HG02759 (cell line): ENCODE results near the gene SMIM36.
A peak's percentile ranks its signal among the peaks of the same experiment; 100 is the strongest.
"Not testable (repeated sequence)": the region's sequence is repeated elsewhere in the genome, so short reads cannot be mapped to it uniquely, and the experiment has no call there.

Experiments
- ATAC-seq: cut with Tn5 transposase; IDR thresholded peaks from one replicate; pipeline ENCODE4 v1.9.1; 2021; ENCODE audit warnings: mild to moderate bottlenecking, moderate library complexity; ENCODE audit not compliant: unreplicated experiment

SMIM36 gene

GRCh38 chr17:55436224-55437158 is 74.8 kb downstream of the SMIM36 start:
- peak; percentile 16 for ATAC-seq

DNA sequence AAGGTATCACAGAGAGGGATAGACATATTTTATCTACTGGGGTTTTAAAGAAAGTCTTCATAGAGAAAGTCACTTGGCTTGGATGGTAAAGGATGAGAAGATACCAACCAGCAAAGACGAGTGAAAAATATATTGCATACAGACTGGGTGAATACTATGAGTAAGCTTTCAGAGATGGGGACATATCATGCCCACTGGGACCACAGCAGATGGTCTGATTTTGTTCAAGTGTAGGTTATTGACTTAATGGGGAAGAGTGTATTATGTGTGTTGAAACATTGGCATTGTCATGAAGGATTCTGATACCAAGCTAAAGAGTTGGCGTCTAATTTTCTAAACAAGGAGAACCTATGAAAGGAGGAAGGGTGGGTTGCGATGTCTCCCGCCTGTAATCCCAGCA is 75.8 kb downstream of the SMIM36 start:
- no peak for ATAC-seq

DNA sequence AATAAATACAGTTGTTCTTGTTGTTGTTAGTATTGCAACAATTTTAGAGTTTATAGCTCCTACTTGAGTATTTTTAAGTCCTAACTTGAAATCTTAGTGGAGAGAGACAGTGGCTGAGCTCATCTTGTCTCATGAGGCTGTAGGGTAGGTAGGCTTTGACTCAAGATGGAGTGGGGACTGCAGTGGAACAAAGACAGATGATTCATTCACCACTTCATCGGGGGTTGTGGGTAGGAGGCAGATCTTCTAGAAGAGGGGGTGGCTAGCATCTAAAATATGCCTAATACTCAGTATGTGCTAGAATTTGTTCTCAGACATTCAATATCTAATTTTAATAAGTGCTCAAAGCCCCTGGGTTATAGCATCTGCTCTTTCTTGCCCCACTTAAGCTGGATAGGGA is 76.5 kb downstream of the SMIM36 start:
- ATAC-seq = no peak

GRCh38 chr17:55433629-55434422 is 77.4 kb downstream of the SMIM36 start:
- ATAC-seq = no peak

DNA sequence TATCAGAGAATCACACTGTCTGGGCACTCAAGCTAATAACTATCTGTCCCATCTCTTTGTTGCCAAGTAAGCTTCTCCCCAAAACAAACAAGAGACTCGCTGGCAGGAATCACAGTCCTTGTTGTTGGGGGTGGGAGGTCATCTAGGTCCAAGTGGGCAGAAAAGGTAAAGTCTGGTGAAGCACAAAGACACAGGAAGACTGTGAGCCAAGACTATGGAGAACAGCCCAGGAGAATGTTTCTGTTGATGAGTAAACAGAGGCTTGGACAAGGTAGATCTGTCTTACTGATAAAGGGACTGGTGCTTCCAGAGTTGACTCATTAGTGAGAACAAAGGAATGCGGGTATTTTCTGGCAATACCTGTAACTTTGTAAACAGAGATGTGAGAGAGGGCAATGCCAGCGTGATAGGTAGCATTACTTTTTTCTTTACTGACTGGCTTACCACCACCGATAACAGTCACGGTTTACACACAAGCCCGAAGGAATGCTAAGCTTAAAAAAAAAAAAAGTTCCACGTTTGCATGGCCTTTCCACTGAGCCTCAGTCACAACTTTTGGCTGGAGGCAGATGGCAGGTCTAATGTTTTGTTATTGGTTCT is 78.1 kb downstream of the SMIM36 start:
- ATAC-seq = no peak

- ATAC-seq = no peak
Measured at GRCh38 chr17:55432358-55433028, 78.8 kb downstream of the SMIM36 start.

GRCh38 chr17:55431914-55432313 is 79.3 kb downstream of the SMIM36 start:
- not testable (repeated sequence) for ATAC-seq

GRCh38 chr17:55430541-55431288 is 80.5 kb downstream of the SMIM36 start:
- no peak for ATAC-seq

GRCh38 chr17:55427587-55427882 is 83.7 kb downstream of the SMIM36 start:
- ATAC-seq = peak; percentile 20

DNA sequence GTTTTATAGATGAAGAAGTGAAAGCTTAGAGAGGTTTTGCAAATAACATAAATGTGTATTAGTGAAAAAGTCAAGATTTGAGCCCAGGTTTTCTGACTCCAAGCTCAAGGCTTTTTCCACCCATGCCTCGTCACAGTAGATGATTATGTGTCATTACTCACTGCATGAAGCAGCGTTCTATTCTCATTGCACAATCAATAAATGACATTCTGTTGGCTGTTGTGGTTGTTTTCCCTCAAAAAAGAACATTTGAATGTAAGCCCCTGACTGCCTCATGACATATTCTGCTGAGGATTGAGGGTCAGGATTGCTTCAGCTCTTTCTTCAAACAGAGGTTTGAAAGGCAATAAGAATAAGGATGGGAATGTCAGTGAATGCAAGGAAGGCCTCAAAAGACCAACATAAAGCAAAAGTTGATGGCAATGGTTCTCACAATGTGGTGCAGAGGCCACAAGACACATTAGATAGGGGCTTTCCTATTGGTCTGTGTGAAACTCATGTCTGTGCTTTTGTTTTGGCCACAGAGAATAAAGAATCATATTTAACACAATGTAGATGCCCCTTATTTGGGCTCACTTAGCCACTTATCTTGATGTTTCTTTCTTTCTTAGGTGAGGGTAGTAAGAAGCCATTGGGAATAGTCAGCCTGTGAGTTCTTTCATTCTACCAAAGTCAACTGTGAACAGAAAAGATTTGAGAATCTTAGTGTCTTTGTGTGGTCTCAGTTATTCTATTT is 84.2 kb downstream of the SMIM36 start:
- peak; percentile 69 for ATAC-seq

- no peak for ATAC-seq
Measured at GRCh38 chr17:55424893-55425540, 86.2 kb downstream of the SMIM36 start.

GRCh38 chr17:55423535-55423934 is 87.7 kb downstream of the SMIM36 start:
- no peak for ATAC-seq

- not testable (repeated sequence) for ATAC-seq
Measured at GRCh38 chr17:55422828-55423164, 88.5 kb downstream of the SMIM36 start.

GRCh38 chr17:55421179-55421934 is 89.9 kb downstream of the SMIM36 start, which contains the start of gene MMD:
TSS of gene MMD (minus strand) at chr17:55421835. CDS start at chr17:55421695, 140 bp downstream.
- peak; percentile 31 for ATAC-seq

- no peak for ATAC-seq
Measured at GRCh38 chr17:55420776-55421178, 90.5 kb downstream of the SMIM36 start.

DNA sequence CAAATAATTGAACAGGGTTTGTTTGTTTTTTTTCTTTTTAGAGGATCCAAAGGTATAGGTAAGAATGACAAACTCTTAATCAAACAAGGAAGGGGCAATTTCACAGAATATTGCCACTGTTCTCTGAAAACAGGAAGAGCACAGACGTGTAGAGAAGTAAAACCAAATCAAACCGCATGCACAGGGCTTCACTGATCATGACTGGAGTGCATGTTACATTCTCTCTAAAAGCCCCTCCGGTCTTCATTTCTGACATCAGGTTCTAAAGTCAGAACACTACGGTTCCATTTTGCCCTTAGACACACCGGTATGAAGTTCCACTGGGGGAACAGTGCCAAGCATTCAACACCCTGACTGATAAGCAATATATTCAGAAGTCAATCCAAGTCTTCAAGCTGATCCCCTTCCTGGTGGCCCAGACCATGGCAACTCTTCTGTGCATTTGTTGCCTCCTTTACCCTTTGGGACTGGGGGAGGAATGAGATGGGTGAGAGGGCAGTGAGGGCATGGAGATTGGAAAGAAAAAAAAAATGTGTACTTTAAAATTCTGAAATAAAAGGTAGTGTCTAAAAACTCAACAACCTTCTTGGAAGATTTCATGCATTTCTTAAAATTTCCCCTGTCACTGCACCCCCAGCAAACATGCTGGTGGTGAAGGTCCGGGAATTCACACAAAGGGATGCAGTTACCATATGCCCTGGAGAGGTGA is 91.0 kb downstream of the SMIM36 start:
- ATAC-seq = no peak

DNA sequence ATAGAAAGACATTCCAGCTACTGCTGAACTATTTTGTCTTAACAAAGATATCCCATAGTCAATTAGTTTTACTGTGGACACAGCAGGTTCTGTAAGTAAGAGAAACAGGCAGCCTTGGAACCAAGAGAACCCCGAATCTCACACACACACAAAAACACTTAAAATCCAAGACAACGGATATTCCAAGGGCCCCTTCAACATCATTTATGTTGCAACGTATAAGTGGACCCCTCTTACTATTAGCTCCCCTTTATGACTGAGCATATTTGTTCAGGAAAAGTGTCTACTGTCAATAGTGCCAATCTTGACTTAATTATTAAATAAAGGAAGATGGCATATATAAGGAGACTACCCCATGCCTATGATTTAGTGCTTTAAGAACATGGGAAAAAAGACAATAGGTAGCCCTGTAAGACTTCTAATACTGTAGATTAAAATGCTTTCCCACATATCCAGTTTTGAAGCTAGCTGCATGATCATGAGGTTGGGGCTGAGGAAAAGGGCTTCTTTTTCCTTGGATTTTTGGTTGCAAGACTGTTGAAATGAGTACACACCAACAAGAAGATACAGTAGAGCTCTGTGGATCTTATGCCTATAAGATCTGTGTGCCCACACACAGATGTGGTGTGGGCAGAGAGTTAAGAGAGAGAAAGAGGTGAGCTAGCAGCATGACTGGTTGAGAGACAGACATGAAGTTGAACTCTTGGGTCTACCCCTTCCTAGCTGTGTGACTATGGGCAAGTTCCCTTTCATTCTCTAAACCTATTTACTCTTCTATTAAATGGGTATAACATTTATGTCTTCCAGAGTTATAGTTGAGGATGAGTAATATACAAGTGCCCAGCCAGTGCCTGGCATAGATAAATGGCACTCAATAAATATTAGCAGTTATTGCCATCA is 92.6 kb downstream of the SMIM36 start:
- no peak for ATAC-seq
